Thyroid gland (tissue), 4 donors: ENCODE data around the gene ENTHD1.

ENCODE experiments used
- CTCF ChIP-seq, 6 experiments: fragments of 200-600 bp in 3 of 6; fragments of 450-650 bp in 3 of 6; sonication (generic) in 3 of 6; IDR thresholded peaks; one replicate each; pipeline ENCODE4 v1.5.1; 2016 to 2019; ENCODE audit warnings: antibody characterized with exemption in 6 of 6, mild to moderate bottlenecking in 2 of 6, inconsistent platforms in 1 of 6, moderate library complexity in 1 of 6
- POLR2A ChIP-seq, 2 donors: fragments of 450-650 bp; IDR thresholded peaks; one replicate each; pipeline ENCODE4 v1.6.1; 2017; ENCODE audit warnings: antibody characterized with exemption in 2 of 2, mild to moderate bottlenecking in 2 of 2, moderate library complexity in 1 of 2

- no peak for TF ChIP-seq CTCF (IDR thresholded peaks at IDR 0.05)
- no peak for TF ChIP-seq POLR2A (IDR thresholded peaks at IDR 0.05)
Observed at GRCh38 chr22:39815932-39816331, 77.6 kb downstream of the ENTHD1 start.
